AG10803 (cell line): ENCODE data around the gene CABP7.
"Not testable (repeated sequence)": the region's sequence is repeated elsewhere in the genome, so short reads cannot be mapped to it uniquely, and the experiment has no call there.

Experiments
- DNase-seq: peaks from one replicate; pipeline ENCODE4 v3.0.0; 2010; ENCODE audit warnings: low read depth
- H3K4me3 ChIP-seq: 2 replicates; pipeline ENCODE4 v1.5.1; 2011; ENCODE audit warnings: mild to moderate bottlenecking, low read length, control low read depth
- TF ChIP-seq, protein P1 (sequence below): conservative IDR thresholded peaks from 2 replicates; pipeline ENCODE4 v1.5.1; 2011; ENCODE audit warnings: mild to moderate bottlenecking, low read length, control low read depth, inconsistent platforms

CABP7 gene

DNA sequence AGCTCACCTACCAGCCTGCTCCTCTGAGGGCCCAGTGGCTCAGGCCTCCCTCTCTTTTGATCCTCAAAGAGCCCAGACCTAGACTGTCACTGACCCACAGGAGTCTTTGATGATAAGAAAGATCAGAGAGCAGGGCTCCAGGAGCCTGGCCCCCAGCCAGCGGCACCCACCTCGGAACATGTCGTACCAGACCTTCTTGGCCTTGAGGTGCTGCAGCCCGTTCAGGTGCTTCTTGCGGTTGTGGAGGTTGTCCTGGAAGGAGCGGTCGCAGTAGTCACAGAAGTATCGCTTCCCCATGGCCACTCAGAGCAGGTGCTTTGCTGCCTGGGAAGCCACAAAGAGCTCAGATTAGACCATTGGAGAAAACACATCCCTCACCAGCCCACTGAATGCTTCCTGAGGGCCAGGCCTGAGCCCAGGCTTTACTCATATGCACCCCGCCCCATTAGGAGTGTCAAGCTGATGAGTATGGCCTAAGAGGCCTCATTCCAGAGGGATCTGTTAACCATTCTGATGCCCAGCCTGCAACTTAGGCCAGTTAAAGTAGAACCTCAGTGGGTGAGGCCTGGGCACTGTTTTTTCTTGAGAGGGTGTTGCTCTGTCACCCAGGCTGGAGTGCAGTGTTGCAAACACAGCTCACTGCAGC, 28.6 kb downstream of the CABP7 start:
- TF ChIP-seq, protein P1, sequence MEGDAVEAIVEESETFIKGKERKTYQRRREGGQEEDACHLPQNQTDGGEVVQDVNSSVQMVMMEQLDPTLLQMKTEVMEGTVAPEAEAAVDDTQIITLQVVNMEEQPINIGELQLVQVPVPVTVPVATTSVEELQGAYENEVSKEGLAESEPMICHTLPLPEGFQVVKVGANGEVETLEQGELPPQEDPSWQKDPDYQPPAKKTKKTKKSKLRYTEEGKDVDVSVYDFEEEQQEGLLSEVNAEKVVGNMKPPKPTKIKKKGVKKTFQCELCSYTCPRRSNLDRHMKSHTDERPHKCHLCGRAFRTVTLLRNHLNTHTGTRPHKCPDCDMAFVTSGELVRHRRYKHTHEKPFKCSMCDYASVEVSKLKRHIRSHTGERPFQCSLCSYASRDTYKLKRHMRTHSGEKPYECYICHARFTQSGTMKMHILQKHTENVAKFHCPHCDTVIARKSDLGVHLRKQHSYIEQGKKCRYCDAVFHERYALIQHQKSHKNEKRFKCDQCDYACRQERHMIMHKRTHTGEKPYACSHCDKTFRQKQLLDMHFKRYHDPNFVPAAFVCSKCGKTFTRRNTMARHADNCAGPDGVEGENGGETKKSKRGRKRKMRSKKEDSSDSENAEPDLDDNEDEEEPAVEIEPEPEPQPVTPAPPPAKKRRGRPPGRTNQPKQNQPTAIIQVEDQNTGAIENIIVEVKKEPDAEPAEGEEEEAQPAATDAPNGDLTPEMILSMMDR, result no peak

DNA sequence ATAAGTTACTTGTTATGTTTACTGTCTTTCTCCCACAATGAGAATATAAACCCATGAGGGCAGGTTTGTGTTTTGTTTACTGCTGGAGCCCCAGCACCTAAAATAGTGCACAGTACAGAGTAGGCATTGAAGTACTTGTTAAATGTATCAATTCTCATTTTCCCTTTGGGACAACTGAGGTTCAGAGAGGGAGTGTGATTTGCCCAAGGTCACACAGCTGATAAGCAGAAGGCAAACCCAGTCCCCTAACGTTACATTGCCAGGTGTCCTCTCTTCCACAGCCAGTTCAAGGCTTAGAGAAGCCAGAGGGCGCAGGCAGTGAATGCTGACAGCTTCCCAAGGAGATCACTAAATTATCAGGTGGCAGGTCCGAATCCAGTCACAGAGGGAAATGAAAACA, 30.2 kb downstream of the CABP7 start:
- H3K4me3 ChIP-seq, result no peak overlapping the region
- TF ChIP-seq, protein P1, result no peak
- DNase-seq, result no peak

More for the DNA sequence above, 28.6 kb downstream of the CABP7 start:
- DNase-seq, result no peak
- no peak overlapping the region for H3K4me3 ChIP-seq

DNA sequence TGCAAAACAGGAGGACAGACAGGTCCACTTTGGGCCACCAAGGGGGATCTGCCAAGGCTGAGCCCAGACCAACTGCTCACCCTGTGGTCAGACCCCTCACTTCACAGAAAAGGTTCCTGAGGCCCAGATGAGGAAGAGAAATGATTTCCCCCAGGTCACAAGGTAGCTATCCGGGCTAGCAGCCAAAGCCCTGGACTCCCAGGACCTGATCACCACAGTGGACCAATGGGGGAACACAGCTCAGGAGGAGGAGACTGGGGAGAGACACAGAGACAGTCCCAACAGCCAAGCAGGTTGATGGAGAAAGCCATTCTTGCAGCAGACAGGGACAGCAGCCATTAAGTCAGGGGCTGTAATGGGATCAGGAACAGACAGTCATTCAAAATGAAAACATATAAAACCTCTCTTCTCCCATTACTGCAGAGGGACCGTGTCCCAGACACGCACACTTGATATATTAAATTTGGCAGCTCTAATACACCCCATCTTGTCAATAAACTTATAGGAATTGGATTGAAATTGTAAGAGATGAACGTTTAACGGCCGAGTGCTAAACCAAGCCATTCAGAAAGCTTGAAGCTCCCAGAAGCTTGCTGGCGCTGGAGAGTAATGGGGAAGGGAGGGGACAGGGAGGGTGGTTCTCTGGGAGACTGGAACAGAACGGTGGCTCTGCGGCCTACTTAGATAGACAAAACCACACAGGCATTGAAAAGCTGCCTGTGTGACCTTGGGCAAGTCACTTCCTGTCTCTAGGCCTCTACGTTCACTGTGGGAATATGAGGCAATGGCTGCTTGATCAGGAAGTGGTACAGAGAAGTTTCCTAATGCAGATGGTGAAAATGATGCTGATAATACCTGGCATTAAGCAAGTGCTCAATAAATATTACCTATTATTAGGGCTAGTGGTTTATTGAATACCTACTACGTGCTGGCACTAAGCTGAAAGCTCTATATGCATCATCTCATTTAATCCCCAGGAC, 31.0 kb downstream of the CABP7 start:
- no peak overlapping the region for H3K4me3 ChIP-seq
- TF ChIP-seq, protein P1, result no peak
- DNase-seq, result no peak

GRCh38 chr22:29751669-29752068, 31.9 kb downstream of the CABP7 start:
- H3K4me3 ChIP-seq, result no peak overlapping the region
- TF ChIP-seq, protein P1, result no peak
- no peak for DNase-seq

DNA sequence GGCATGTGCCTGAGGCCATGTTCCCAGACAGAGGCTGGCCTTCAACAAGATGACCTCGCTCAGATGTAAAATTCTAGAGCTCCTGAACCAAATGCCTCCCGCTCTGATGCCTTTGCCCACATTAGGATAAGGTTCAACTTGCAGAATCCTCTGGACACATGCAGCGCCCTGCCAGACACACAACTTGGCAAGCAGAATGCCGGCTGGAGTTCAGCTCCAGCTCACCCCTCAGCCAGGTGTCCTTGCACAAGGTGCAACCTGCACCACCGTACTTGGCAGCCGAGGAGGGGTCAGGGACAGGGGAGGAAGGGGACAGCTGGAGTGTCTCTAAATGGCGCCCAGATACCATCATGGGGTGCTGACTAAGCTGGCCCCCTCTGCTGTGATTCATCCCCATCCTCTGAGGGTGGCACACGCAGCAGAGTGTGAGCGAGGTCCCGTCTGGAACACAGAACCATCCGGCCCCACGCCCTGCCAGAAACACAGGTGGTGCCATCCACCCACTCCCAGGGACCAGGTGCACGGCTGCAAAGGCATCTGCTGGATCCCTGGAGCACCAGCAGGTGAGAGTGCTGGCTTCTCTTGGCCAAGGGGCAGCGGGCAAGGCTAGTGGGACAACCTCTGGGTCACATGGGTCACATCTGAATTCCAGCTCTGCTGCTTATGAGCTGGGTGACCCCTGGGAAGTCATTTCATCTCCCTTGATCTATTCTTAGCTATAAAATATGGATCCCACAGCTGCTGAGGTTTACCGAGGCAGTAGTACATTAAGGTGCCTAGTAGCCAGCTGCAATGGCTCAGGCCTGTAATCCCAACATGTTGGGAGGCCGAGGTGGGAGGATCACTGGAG, 34.2 kb downstream of the CABP7 start:
- TF ChIP-seq, protein P1, result no peak

GRCh38 chr22:29754658-29755395, 35.0 kb downstream of the CABP7 start:
- DNase-seq, H3K4me3 ChIP-seq: not testable (repeated sequence)

More for the DNA sequence above, 34.2 kb downstream of the CABP7 start:
- DNase-seq, result no peak
- H3K4me3 ChIP-seq, result no peak overlapping the region

DNA sequence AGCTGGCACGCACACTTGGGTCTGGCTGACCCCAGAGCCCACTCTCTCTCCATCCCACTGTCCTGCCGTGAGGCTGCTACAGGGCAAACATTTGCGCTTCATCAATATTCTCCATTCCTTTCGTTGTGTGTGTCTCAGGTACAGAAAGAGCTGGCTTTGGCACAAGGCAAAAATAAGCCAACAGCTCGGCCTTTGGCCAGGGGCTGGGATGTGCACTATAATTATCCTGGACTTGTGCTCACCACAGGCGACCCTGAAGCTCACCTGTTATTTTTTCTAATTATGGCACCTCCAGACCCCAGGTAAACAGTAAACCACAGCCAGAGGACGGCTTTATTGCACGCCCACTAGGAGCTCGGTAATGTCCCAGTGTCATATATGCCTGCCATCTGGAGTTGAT, 36.1 kb downstream of the CABP7 start:
- no peak for DNase-seq
- no peak overlapping the region for H3K4me3 ChIP-seq
- TF ChIP-seq, protein P1, result no peak
